Osteoblast (primary cell): Measurements from ENCODE around the gene CACNA1I. TPM values are rescaled to one million over a fixed set of nuclear protein-coding genes. Genes with fewer than 3 reads are reported as not detected.
"Not testable (repeated sequence)": the region's sequence is repeated elsewhere in the genome, so short reads cannot be mapped to it uniquely, and the experiment has no call there.

Source experiments
- DNase-seq: peaks from one replicate; pipeline ENCODE4 v3.0.0; 2011; ENCODE audit warnings: low spot score, mixed read lengths; ENCODE audit not compliant: insufficient read length; ENCODE audit errors: missing footprints
- H2AFZ ChIP-seq: 2 replicates; pipeline ENCODE4 v1.6.0; 2011; ENCODE audit warnings: mild to moderate bottlenecking, low read length
- H3K27ac ChIP-seq: 2 replicates; pipeline ENCODE4 v1.5.1; 2011; ENCODE audit warnings: mild to moderate bottlenecking, low read depth, low read length, moderate library complexity
- H3K27me3 ChIP-seq: 2 replicates; pipeline ENCODE4 v1.6.0; 2012; ENCODE audit warnings: mild to moderate bottlenecking, control low read depth, inconsistent platforms, low read length, moderate library complexity; ENCODE audit not compliant: insufficient read depth
- H3K36me3 ChIP-seq: 2 replicates; pipeline ENCODE4 v1.5.1; 2011; ENCODE audit warnings: mild to moderate bottlenecking, low read length, control low read depth, moderate library complexity; ENCODE audit not compliant: insufficient read depth
- H3K4me1 ChIP-seq: 2 replicates; pipeline ENCODE4 v1.5.1; 2011; ENCODE audit warnings: mild to moderate bottlenecking, low read length, control low read depth, moderate library complexity; ENCODE audit not compliant: insufficient read depth
- H3K4me2 ChIP-seq: 2 replicates; pipeline ENCODE4 v1.6.0; 2011; ENCODE audit warnings: mild to moderate bottlenecking, low read length; ENCODE audit not compliant: insufficient read depth
- H3K4me3 ChIP-seq: fragments of 200-600 bp; sonication (generic); 3 replicates; pipeline ENCODE4 v1.5.1; 2012; ENCODE audit warnings: mild to moderate bottlenecking, low read length, inconsistent platforms; ENCODE audit not compliant: insufficient read depth
- H3K79me2 ChIP-seq: 2 replicates; pipeline ENCODE4 v1.6.0; 2012; ENCODE audit warnings: mild to moderate bottlenecking, low read length, control low read depth, inconsistent platforms; ENCODE audit not compliant: insufficient read depth
- H3K9me3 ChIP-seq: 2 replicates; pipeline ENCODE4 v1.5.1; 2011; ENCODE audit warnings: low read depth, low read length, control low read depth
- H4K20me1 ChIP-seq: 2 replicates; pipeline ENCODE4 v1.6.0; 2012; ENCODE audit warnings: mild to moderate bottlenecking, low read length, control low read depth; ENCODE audit not compliant: insufficient read depth
- total RNA-seq: library from RNA; depleted of rRNA; stranded (reverse); fragments of >200 nt; gene quantifications from 2 replicates; pipeline ENCODE4 v1.2.3, GENCODE V29; 2012
- TF ChIP-seq, protein P1 (sequence below): IDR thresholded peaks from 2 replicates; pipeline ENCODE4 v1.5.1; 2011; ENCODE audit warnings: mild to moderate bottlenecking, low read depth, low read length, moderate library complexity; ENCODE audit errors: extremely low read depth

Gene CACNA1I
- under 0.01 TPM in 2 replicates for total RNA-seq

GRCh38 chr22:39570665-39571064 lies at the start of gene CACNA1I:
Gene CACNA1I, plus strand, starts transcription at chr22:39570753. Its CDS starts 0 bp downstream, at chr22:39570753.
- Histone ChIP-seq H2AFZ (no peak within 1 kb of the TSS), H3K9me3 (no peaks in the 10 kb centered on the region), H3K27me3 (no peaks in the 10 kb centered on the region), H3K79me2 (no peaks in the 10 kb centered on the region), H3K4me1 (peaks cover 10% of the 10 kb centered on the region), H3K27ac (no peak within 1 kb of the TSS), H4K20me1 (no peaks in the 10 kb centered on the region), H3K36me3 (no peaks in the 10 kb centered on the region), H3K4me3 (no peak within 1 kb of the TSS), H3K4me2 (no peak within 1 kb of the TSS)
- DNase-seq = peak; percentile 55
- TF ChIP-seq, protein P1, sequence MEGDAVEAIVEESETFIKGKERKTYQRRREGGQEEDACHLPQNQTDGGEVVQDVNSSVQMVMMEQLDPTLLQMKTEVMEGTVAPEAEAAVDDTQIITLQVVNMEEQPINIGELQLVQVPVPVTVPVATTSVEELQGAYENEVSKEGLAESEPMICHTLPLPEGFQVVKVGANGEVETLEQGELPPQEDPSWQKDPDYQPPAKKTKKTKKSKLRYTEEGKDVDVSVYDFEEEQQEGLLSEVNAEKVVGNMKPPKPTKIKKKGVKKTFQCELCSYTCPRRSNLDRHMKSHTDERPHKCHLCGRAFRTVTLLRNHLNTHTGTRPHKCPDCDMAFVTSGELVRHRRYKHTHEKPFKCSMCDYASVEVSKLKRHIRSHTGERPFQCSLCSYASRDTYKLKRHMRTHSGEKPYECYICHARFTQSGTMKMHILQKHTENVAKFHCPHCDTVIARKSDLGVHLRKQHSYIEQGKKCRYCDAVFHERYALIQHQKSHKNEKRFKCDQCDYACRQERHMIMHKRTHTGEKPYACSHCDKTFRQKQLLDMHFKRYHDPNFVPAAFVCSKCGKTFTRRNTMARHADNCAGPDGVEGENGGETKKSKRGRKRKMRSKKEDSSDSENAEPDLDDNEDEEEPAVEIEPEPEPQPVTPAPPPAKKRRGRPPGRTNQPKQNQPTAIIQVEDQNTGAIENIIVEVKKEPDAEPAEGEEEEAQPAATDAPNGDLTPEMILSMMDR = no peak

- peak; percentile 17 for DNase-seq
- H3K79me2 ChIP-seq = peaks cover 50% of the 10 kb centered on the region
- H3K4me2 ChIP-seq = peak overlapping the region; percentile 98
- H2AFZ ChIP-seq, H3K9me3 ChIP-seq, H3K27me3 ChIP-seq: not testable (repeated sequence)
- H3K4me3 ChIP-seq = peak overlapping the region; percentile 97
- peaks cover 44% of the 10 kb centered on the region for H4K20me1 ChIP-seq
- peak overlapping the region; percentile 98 for H3K27ac ChIP-seq
- H3K36me3 ChIP-seq = peaks cover 42% of the 10 kb centered on the region
- peaks cover 32% of the 10 kb centered on the region for H3K4me1 ChIP-seq
Observed at GRCh38 chr22:39521106-39521885, 49.3 kb upstream of the CACNA1I start.

- not testable (repeated sequence) for DNase-seq, H3K9me3 ChIP-seq, H3K27me3 ChIP-seq, H2AFZ ChIP-seq
- H3K36me3 ChIP-seq = peaks cover 35% of the 10 kb centered on the region
- peaks cover 32% of the 10 kb centered on the region for H3K4me1 ChIP-seq
- H3K4me3 ChIP-seq = peak overlapping the region; percentile 97
- peak overlapping the region; percentile 98 for H3K27ac ChIP-seq
- peaks cover 46% of the 10 kb centered on the region for H3K79me2 ChIP-seq
- peak overlapping the region; percentile 98 for H3K4me2 ChIP-seq
- peaks cover 47% of the 10 kb centered on the region for H4K20me1 ChIP-seq
Observed at GRCh38 chr22:39522091-39522490, 48.5 kb upstream of the CACNA1I start.

DNA sequence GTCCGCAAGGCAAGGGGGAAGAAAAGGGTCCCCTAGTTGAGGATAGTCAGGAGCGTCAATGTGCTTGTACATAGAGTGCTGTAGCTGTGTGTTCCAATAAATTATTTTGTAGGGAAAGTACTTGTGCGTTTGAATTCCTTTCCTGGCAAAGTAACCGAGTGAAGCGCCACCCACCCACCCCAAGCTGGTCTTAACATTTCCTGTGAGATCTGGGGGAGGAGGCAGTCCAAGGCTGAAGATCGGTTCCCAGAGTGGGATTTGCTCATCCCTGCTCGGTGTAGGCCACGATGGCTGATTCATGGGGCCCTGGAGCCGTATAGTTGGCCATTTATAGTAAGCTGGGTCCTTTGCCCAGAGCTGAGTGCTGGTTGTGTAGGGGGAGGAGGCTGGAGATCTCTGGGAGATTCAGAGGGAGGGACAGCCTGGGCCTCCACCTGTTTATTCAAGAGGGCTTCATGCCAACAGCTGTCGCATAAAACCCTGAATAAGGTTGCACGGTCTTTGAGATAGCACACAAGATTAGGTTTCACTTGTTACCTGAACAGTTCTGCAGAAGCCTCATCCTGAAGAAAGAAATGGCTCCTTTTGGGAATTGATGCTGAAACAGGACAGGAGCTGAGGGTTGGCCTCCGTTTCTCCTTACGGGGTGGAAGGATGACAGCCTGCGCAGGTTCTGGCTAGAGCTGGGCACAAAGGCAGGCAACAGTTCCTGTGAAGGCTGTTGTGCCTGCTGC lies 47.8 kb upstream of the CACNA1I start:
- H3K79me2 ChIP-seq = peaks cover 45% of the 10 kb centered on the region
- DNase-seq = peak; percentile 92

More for the DNA sequence above, 47.8 kb upstream of the CACNA1I start:
- Histone ChIP-seq H3K4me3 (peak overlapping the region; percentile 97), H3K27ac (peak overlapping the region; percentile 66), H2AFZ (no peak overlapping the region), H3K4me1 (peaks cover 32% of the 10 kb centered on the region), H3K36me3 (peaks cover 41% of the 10 kb centered on the region), H3K9me3 (no peaks in the 10 kb centered on the region), H3K4me2 (peak overlapping the region; percentile 98), H3K27me3 (no peaks in the 10 kb centered on the region), H4K20me1 (peaks cover 53% of the 10 kb centered on the region)
- TF ChIP-seq, protein P1 = no peak
